Measurements from ENCODE around the gene CCDC187.
"Not testable (repeated sequence)": the region's sequence is repeated elsewhere in the genome, so short reads cannot be mapped to it uniquely, and the experiment has no call there.

The CCDC187 gene

GRCh38 chr9:136326761-136327303 is 22.9 kb upstream of the CCDC187 start:
- DNase-seq = no peak

GRCh38 chr9:136326061-136326760 is 22.3 kb upstream of the CCDC187 start:
- no peak for DNase-seq

GRCh38 chr9:136325358-136325757 is 21.5 kb upstream of the CCDC187 start:
- DNase-seq = no peak

GRCh38 chr9:136324501-136325300 is 20.8 kb upstream of the CCDC187 start:
- no peak for DNase-seq

GRCh38 chr9:136323371-136323789 is 19.5 kb upstream of the CCDC187 start:
- DNase-seq = no peak

- no peak for DNase-seq
Measured at GRCh38 chr9:136322756-136323330, 18.9 kb upstream of the CCDC187 start.

GRCh38 chr9:136321561-136321960 is 17.7 kb upstream of the CCDC187 start:
- no peak for DNase-seq

- not testable (repeated sequence) for DNase-seq
Measured at GRCh38 chr9:136320972-136321371, 17.1 kb upstream of the CCDC187 start.

GRCh38 chr9:136319955-136320354 is 16.1 kb upstream of the CCDC187 start:
- DNase-seq = not testable (repeated sequence)

- DNase-seq = not testable (repeated sequence)
Measured at GRCh38 chr9:136319244-136319643, 15.3 kb upstream of the CCDC187 start.

- no peak for DNase-seq
Measured at GRCh38 chr9:136318776-136319241, 14.9 kb upstream of the CCDC187 start.

GRCh38 chr9:136318111-136318775 is 14.3 kb upstream of the CCDC187 start:
- no peak for DNase-seq

GRCh38 chr9:136317695-136318094 is 13.8 kb upstream of the CCDC187 start:
- DNase-seq = no peak

- no peak for DNase-seq
Measured at GRCh38 chr9:136316896-136317676, 13.2 kb upstream of the CCDC187 start.

- no peak for DNase-seq
Measured at GRCh38 chr9:136316271-136316751, 12.4 kb upstream of the CCDC187 start.

GRCh38 chr9:136314944-136315343 is 11.1 kb upstream of the CCDC187 start:
- no peak for DNase-seq

- no peak for DNase-seq
Measured at GRCh38 chr9:136314056-136314416, 10.1 kb upstream of the CCDC187 start.

GRCh38 chr9:136313111-136314055 is 9.5 kb upstream of the CCDC187 start:
- DNase-seq = no peak

GRCh38 chr9:136312436-136312835 is 8.5 kb upstream of the CCDC187 start:
- peak; percentile 39 for DNase-seq

GRCh38 chr9:136312009-136312375 is 8.1 kb upstream of the CCDC187 start:
- no peak for DNase-seq

All from activated naive CD4-positive, alpha-beta T cell treated with Interleukin-2 at 50 U/mL for 16 hours (primary cell).